Fibroblast of lung (primary cell): Measurements from ENCODE around the gene NRXN2.

ENCODE experiments used
- EZH2 ChIP-seq: IDR thresholded peaks from 2 replicates; pipeline ENCODE4 v1.5.1; 2012; ENCODE audit warnings: low read length, control low read depth, mild to moderate bottlenecking; ENCODE audit errors: missing control alignments
- TF ChIP-seq, protein P1 (sequence below), 2 donors: IDR thresholded peaks in 1 of 2; conservative IDR thresholded peaks in 1 of 2; 1 replicate in 1 of 2; 2 replicates in 1 of 2; pipeline ENCODE4 v1.5.1; 2011 to 2012; ENCODE audit warnings: low read length in 2 of 2, control low read depth in 1 of 2, inconsistent platforms in 1 of 2, low read depth in 1 of 2, mild to moderate bottlenecking in 1 of 2

DNA sequence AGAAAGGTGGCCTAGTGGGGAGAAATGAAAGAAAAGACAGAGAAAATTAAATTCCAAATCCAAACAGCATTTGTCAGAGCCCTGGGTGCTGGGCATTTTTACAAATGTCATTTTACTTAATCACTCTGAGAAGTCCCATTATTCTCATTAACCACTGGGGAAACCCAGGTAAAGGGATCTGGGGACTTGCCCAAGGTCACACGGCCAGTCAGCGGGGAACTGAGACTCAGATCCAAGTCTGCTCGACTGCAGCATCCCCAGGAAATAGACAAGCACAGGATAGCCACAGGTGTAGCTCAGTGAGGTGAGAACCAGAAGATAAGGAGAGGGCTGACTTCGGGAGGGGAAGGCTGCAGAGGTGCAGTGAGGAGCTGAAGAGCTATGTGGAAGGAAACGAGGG, 7.9 kb downstream of the NRXN2 start:
- TF ChIP-seq, protein P1, sequence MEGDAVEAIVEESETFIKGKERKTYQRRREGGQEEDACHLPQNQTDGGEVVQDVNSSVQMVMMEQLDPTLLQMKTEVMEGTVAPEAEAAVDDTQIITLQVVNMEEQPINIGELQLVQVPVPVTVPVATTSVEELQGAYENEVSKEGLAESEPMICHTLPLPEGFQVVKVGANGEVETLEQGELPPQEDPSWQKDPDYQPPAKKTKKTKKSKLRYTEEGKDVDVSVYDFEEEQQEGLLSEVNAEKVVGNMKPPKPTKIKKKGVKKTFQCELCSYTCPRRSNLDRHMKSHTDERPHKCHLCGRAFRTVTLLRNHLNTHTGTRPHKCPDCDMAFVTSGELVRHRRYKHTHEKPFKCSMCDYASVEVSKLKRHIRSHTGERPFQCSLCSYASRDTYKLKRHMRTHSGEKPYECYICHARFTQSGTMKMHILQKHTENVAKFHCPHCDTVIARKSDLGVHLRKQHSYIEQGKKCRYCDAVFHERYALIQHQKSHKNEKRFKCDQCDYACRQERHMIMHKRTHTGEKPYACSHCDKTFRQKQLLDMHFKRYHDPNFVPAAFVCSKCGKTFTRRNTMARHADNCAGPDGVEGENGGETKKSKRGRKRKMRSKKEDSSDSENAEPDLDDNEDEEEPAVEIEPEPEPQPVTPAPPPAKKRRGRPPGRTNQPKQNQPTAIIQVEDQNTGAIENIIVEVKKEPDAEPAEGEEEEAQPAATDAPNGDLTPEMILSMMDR (conservative IDR thresholded peaks at IDR 0.05 in 1 of 2, IDR thresholded peaks at IDR 0.05 in 1 of 2; ENCODE audit: low read depth in 1 of 2, low read length in 2 of 2), result no peak
- TF ChIP-seq EZH2, result no peak
